Left kidney (tissue), 2 donors: ENCODE measurements around the gene ATP7B. TPM values are rescaled to one million over a fixed set of nuclear protein-coding genes. Genes with fewer than 3 reads are reported as not detected.

ENCODE experiments used
- DNase-seq: peaks from one replicate; pipeline ENCODE4 v3.0.0-alpha.2; 2013
- polyA plus RNA-seq: library from polyadenylated mRNA; unstranded; fragments of 120-200 nt; gene quantifications from one replicate; pipeline ENCODE4 v1.2.1, GENCODE V29; 2013; ENCODE audit not compliant: insufficient read length

Gene ATP7B
- polyA plus RNA-seq, 1 donor, result 23.9 TPM

DNA sequence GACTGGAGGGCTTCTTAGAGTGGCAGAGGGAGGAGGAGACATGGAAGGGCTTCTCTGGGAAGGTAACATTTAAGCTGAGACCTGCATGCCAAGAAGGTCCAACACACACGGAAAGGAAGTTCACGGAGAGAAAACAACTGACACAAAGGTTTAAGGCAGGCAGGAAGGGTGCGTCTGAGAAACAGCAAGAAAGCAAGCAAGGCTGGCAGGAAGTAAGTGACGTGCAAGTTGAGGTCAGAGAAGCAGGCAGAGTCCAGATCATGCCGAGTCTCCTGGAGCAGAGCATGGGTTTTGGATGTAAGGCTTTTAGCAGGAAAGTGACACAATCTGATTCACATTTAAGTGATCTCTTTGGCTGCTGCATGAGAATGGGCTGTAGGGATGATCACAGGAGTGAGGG lies 60.5 kb downstream of the ATP7B start:
- no peak for DNase-seq

DNA sequence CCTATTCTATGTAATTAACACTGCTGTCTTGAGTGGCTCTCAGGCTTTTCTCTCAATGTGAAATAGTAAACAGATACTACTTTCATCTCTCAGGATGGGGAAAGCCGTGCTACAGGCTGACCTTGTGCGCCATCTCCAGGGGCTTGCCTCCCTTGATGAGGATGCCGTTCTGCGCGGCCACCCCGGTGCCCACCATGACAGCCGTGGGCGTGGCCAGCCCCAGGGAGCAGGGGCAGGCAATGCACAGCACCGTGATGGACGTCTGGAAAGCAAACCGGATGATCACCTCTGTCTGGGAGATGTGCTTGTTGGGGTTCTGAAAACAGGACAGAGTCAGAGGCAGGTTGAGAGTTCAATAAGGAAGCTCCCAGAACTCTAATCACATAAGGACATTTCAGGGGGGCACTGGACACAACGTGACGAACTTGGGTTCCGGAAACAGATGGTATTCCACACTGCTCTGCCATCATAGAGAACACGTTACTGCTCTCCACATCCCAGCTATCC lies 65.0 kb downstream of the ATP7B start:
- no peak for DNase-seq

DNA sequence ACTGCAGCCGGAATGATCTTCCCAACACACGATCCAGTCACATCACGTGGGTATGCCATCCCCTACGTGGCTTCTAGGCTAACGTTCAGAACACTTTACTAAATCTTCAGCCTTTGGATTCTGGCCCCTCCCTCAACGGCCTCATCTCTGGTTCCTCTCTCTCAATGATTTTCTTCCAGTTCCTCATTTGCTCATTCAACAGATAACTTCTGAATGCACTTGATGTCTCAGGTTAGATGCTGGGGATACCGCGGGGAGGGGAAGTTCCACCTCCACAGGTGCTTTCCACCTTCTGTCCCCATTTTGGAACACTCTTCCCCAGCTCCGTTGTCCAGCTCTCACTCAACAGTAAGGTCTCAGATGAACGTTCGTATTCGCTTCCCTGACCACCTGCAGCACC lies 66.1 kb downstream of the ATP7B start:
- DNase-seq, result no peak

DNA sequence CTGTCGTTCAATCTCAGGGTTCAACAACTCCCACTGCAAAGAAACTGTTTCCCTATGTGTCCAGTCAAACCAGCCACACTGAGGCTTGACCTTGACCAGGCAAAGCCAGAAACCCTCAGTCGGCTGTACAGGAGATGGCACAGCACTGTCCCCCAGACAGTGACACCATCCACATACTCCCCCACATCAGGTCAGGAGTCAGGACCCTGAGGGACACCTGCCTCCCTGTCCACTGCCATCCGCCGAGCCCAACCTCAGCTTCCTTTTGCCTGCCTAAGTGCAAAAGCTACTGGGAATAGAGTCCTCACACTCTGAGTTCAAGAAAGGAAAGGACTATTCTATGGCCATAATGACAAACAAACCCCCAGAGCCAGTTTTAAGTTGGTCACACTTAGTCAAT lies 66.8 kb downstream of the ATP7B start:
- no peak for DNase-seq

DNA sequence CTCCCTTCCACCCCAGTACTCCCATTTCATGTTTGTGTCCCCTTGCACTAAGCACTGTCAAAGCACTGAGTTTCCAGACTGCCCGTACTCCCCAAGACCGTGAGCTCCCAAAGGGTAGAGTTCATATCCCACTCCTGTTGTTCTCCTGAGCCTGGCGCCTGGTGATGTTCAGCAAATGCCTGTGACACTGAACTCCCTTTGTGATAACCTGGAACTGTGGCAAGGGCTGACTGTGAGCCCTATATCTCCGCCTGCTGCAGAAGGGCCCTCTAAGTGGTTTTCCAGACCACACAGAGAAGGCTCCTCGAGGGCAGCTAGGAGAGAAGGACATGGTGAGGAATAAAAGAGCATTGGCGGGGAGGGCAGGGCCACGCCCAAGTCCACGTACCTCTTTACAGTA lies 67.5 kb downstream of the ATP7B start:
- DNase-seq, result no peak

DNA sequence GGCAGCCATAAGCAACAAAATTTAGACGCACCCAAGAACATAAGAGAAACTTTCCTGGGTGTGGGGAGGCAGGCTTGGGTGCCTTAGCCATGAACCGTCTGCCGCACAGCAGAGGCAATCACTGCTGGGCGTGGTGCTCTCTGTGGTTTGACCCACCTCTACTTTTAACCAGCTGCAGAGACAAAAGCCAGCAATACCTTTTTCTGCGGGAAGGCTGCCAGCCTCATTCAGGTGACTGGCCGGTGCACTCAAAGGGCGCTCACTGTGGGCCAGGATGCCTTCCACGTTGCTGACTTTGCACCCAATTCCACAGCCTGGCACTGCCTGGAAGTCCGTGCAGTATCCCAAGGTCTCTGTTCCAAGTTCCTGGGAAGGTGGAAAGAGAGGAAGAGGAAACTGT lies 69.1 kb downstream of the ATP7B start:
- no peak for DNase-seq

DNA sequence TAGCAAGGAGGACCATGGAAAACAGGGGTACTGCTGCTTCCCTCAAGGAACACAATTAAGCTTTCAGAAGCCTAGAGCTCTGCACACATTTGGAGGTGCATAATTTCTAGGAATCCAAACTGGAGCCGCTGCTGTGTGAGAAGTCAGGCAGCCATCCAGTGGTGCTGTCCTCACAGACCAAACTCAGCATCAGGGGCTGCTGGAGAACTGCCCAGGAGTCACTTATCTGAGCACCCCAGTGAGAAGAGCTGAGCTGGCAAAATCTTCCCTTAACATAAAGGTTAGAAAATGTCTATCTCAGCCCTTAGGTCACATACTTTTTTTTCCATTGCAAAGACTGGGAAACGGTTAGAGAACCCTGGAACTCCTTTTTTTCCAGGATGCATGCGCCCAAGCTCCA lies 72.8 kb downstream of the ATP7B start:
- DNase-seq, result no peak

DNA sequence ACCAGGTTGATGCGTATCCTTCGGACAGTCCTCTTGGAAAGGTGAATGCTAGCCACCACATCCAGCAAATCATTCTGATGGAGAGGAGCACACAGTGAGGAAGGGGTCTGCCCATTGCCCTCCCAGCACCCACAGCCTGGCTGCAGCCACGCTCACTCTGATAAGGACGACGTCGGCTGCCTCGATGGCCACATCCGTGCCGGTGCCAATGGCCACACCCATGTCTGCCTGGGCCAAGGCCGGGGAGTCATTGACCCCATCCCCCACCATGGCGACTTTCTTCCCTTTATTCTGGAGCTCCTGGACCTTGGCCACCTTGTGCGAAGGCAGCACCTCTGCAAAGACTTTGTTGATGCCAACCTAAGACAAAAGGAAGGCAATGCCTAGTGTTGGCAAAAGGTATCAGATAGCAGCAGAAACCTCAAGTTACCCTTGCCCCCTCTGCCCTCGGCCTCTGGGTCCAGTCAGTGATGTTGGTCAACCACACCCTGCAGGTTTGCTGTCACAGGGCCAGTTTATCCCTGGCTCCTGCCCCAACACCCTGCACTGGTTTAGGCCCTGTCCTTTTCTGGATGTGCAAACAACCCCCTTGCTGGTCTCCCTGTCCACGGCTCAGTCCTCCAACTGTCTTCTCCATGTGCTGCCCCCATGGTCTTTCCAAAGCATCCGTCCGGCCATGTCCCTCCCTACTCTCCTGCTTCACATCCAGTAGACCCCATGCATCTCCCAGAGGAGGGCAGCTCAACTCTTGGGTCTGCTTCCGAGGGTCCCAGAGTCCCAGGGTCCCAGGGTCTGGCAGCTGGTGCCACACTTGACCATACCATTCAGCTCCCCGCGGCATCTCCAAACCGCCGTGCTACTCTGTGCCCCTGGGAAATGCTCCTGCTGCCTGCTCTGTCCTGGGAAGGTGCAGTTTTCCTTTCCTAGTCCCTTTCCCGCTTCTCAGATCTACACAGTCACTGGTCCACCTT lies 73.6 kb downstream of the ATP7B start:
- DNase-seq, result no peak

DNA sequence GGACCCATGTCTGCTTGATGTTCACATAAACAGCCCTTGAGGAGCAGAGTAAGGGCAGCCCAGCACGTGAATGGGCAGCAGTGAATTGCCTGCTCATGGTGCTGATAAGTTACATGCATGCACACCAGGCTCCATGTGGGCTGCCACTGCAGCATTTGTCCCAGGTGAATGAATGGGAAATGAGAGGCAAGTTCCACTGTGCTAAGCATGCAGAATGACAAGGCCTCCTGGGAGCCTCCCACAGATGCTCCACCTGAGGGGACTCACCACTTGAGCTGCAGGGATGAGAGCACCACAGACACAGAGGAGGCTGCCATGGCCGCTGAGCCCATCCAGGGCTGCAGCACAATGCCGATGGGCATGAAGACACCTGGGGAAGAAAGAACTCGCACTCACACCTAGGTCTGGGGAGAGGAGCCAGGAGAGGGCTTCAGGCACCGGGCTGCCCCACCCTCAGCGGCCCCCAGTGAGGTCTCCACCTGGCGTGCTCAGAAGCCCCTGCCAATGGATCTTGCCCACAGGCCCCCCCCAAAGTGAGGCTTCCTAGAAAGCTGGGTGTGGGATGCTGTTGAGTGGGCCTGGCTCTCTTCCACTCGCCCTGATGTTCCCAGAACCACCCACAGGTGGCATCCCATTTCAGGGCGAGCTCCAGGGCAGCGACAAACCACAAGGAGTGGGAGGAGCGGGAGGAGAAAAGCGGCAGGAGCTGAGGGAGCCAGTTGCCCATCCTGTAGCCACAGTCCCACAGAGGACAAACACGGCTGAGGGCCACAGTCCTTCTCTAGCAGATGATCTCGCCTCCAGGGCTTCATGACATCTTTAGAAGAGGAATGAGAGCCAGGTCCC lies 75.7 kb downstream of the ATP7B start:
- no peak for DNase-seq

DNA sequence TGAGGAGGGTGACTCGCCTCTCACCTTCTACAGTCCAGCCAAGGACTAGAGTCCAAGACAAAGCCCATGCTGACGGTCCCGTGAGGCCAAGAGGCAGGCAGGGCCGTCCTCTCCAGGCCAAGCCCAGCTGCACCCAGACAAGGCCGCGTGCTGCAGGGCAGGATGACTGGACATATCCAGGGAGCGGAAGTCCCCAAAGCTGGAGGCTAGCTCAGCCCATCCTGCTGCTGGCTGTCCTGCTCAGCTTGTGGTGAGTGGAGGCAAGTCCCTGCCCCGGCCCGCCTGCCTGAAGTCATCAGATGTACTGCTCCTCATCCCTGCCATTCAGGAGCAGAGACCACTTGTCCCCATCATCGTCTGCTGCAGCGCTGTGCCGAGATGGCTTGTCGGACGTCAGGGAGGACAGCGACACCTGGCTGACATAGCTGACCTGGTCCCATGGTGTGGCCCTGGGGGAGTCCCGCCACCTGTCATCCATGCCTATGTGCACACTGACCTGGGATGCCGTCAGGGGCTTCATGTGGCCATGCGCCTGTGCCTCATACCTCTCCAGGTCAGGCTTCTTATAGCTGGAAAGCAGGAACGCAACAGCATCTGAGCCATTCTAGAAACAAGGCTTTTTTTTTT lies 76.7 kb downstream of the ATP7B start:
- DNase-seq, result no peak

DNA sequence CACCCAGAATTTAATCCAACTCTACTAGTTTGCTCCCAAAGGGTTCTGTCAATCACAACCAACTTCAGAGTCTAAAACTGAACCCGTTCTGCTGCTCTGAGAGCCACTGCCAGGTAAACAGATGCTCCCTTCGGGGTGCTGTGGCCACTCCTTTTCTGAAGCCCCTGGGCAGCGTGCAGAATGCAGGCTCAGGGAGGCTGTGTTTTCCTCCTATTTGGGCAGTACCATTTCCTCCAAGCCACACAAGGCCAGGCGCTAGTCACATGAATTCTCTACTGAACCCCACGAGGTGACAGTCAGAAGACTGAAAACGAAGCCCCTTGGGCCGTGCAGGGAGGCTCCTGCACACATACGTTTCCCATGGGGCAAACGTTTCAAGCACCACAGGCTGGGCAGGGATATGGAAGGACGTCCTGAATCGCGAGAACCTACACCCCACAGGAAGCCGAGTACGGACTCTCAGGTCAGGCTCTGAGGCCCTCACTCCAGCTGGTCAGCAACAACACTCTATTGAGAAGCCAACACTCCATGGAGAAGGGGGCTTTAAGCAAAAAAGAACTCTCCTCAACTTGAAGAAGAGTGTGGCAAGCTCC lies 77.7 kb downstream of the ATP7B start:
- no peak for DNase-seq

DNA sequence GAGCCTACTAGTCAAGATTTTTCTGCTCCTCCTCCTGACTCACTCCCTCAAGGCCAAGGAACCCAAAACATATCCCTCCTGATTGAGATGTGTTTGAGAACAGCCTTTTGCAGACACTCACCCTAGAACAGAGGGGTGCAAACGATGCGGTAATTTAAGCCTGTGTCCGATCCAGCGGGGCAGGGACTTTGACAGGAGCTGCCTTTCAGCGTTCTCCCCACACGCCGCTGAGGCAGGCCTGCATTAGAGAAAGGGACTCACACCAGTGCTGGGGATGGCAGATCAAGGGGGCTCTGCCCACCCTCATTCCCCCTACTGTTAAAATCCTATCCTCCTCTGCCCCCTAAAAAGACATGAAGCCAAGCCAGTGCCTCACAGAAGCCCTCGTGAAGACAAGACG lies 79.0 kb downstream of the ATP7B start:
- DNase-seq, result no peak

DNA sequence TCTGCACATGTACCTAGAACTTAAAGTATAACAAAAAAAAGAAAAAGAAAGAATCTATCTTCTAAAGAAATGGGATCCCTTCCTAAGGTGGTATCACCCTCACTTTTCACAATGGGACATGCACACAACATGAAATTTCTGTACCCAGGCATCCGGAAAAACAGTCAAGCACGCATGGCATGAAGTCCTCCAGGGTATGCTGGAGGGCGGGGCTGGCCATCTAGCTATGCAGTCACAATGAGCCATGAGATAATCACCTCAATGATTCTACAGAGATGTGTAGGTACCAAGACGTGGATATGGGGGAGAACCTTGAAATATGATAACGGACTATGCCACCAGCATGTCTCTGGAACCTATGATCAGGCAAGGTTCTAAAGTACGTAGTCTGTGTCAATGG lies 79.6 kb downstream of the ATP7B start:
- DNase-seq, result no peak

DNA sequence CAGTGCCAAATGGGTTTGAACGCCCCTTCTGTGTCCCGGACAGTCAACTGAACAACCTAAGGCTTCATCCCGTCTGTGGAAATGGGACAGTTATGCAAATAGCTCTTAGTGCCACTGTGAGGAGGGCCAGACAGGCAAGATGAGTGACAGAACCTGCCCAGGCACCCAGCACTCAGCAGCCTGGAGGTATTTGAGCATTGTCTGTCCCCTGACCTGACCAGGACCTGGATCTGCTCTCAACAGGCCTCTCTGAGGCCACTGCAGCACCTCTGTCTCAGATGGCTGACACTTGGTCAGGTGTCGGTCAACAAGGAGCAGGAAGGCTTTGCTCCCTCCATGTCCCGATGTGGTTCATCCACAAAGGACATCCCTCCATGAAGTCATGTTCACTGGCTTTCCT lies 81.6 kb downstream of the ATP7B start:
- no peak for DNase-seq

DNA sequence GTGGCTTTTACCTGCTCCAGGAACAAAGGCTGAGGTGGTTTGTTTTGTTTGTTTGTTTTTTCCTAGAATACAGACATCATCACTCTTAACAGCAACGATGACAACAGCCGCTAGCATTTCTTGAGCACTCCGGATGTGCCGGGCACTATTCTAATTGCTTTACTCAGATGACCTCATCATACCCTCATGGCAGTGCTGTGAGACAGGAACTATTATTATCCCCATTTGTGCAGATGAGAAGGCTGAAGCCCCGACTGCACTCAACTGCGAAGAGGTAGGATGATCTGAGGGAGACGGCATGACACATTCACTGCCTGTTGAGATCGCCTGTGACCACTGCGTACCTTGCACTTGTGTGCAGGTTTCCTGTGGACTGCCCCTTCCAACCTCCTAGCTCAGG lies 83.0 kb downstream of the ATP7B start:
- DNase-seq, result no peak

DNA sequence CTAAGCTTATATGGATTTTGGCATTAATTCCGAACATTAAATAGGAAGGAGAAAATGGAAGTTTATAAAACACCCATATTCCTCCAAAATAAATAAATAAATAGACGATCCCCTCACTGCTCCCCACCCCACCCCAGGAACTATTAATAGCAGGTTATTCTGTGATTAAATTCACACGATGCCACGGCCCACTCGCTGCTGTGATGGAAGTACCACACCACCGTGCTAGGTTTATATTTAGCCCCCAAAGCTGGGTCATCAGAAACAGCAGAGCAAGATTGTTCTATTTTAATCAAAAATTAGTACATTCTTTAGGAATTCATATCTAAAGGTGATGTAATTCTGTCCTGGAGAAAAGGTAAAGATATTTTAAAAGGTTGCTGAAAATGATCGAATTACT lies 84.1 kb downstream of the ATP7B start:
- no peak for DNase-seq

DNA sequence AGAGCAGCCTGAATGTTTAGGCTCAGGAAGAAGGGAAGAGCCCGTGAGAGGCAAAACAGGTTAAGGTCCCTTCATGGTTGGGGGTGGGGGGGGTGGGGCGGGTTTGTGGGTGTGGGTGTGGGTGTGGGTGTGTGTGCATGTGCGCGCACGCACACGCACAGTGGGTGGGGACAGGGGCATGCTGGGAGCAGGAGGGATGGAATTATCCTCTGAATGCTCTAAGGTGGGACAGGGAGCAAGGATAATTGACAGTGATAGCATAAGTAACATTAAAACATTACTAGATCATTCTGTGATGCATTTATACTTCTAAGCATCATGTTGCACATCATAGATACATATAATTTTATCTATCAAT lies 84.7 kb downstream of the ATP7B start:
- DNase-seq, result no peak

DNA sequence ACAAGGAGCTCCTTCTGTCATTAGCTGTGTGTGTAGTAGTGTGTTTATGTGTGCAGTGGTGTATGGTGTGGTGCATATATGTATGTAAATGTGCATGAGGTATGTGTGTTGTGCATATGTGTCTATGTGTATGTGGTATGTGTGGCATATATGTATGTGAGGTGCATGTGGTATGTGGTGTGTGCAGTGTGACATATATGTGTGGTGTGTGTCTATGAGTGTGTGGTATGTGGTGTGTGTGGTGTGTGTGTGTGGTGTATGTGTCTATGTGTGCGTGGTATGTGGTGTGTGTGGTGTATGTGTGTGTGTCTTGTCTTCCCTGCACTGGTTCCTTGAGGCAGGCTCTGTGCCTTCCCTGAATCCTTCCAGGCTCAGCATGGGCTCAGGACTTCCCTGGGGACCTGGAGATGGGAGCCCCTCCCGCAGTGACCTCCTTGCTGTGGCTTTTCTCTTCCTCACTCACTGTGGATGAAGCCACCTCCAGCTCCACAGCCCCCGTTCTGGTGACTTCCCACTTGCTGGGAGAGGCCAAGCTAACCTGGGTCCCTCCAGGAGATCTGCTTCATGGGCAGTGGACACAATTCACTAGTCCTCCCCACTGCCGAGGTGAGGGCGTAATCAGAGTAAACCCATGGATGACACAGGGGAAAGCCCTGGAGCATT lies 85.3 kb downstream of the ATP7B start:
- no peak for DNase-seq

DNA sequence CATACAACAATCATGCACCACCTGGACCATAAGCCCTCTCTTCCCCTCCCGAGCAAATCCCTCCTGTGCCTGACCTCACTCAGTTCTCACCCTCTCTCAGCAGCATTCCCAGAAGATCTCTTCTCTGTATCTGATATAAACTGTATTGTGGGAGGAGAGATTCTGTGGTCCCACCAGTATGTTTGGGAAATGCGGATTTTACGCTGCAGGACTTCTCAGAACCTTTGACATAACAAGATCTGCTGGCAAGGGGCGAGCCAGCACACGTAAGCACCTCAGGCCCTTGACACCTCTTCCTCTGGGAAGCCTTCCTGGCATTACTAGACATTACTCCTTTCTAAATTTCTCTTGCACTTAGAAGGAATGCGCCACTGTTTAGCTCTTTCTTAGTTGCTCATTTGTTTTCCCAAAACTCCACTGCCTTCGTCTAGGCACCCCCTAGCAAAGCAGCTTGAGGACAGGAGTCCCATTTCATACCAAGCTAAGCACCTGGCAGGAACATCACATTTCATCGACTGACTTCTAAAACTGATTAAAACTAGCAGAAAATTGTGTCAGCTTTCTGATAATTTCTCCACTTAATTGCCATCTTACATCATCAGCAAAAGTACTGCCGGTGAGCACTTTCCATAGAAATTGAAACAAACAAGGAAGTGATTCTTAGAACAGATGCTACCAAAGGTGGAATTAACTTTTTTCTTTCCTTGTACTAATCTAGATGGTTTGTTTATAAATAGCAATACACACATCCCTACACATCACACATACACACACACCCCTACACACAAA lies 86.3 kb downstream of the ATP7B start:
- DNase-seq, result no peak

DNA sequence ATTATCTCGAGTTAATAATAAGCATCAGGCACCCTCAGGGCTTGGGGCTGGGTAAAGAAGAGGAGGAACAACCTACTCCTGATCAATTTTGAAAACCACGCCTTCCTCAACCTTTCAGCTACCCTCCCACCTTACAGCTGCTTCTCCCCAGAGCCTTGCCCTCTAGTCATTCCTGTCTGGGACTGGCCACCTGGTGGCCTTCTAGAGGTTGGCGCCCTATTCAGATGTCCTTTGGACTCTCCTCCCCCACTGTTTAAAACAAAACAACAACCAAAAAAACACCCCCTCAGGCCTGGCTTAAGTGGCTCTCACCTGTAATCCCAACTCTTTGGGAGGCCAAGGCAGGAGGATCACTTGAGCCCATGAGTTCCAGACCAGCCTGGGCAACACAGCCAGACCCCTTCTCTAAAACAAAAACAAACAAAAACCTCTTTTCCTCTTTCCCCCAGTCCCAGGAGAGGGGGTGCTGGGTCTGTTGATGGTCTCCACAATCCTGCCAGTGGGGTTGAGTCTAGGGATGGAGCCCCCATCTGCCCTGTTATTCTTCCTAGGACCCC lies 87.2 kb downstream of the ATP7B start:
- DNase-seq, result no peak
